Measurements from ENCODE around the gene ZNF444. TPM values are rescaled to one million over a fixed set of nuclear protein-coding genes. Genes with fewer than 3 reads are reported as not detected.

ZNF444 gene
- total RNA-seq, 1 experiment from 2014 or later: 31.7 TPM

DNA sequence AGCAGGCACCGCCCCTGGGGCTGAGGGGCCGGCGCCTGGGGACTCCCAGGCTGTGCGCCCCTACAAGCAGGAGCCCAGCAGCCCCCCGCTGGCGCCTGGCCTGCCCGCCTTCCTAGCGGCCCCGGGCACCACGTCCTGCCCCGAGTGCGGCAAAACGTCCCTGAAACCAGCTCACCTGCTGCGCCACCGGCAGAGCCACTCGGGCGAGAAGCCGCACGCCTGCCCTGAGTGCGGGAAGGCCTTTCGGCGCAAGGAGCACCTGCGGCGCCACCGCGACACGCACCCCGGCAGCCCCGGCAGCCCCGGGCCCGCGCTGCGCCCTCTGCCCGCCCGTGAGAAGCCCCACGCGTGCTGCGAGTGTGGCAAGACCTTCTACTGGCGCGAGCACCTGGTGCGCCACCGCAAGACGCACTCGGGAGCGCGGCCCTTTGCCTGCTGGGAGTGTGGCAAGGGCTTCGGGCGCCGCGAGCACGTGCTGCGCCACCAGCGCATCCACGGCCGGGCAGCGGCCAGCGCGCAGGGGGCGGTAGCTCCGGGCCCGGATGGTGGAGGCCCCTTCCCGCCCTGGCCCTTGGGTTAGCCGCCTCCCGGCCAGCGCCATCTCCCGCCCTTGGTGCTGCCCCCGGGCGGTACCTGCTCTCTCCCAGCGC lies 18.7 kb downstream of the ZNF444 start (continued):
- TF ChIP-seq, protein P1, sequence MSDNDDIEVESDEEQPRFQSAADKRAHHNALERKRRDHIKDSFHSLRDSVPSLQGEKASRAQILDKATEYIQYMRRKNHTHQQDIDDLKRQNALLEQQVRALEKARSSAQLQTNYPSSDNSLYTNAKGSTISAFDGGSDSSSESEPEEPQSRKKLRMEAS (IDR thresholded peaks at IDR 0.05): no peak
- TF ChIP-seq JUND (IDR thresholded peaks at IDR 0.05) (no peak), FOSL1 (IDR thresholded peaks at IDR 0.05; ENCODE audit: low read depth) (no peak), SP1 (IDR thresholded peaks at IDR 0.05; ENCODE audit: low read depth) (no peak), REST (IDR thresholded peaks at IDR 0.05; ENCODE audit: low read depth) (no peak), EGR1 (IDR thresholded peaks at IDR 0.05; ENCODE audit: low read depth) (no peak)

GRCh38 chr19:56161534-56161933 lies 20.4 kb downstream of the ZNF444 start:
- Histone ChIP-seq H3K9me2 (ENCODE audit: insufficient read depth) (no peaks in the 10 kb centered on the region), H3K9ac (ENCODE audit: low read length) (no peak overlapping the region), H3K4me3 (replicated peaks in 1 of 2; ENCODE audit: low read depth in 1 of 2, low read length in 2 of 2) (no peak overlapping the region), H3K27ac (ENCODE audit: low read depth, low read length) (no peak overlapping the region), H3K4me1 (ENCODE audit: control insufficient read depth in 1 of 2, insufficient read depth in 2 of 2, low read length in 2 of 2) (no peaks in the 10 kb centered on the region), H3K36me3 (ENCODE audit: control insufficient read depth in 1 of 2, insufficient read depth in 2 of 2, low read length in 2 of 2) (no peaks in the 10 kb centered on the region), H3K9me3 (ENCODE audit: control insufficient read depth in 1 of 2, insufficient read depth in 1 of 2, low read depth in 1 of 2, low read length in 2 of 2) (no peaks in the 10 kb centered on the region), H2AFZ (ENCODE audit: low read depth, low read length, poor library complexity, severe bottlenecking) (no peak overlapping the region), H3K79me2 (ENCODE audit: insufficient read depth, low read length) (no peaks in the 10 kb centered on the region), H4K20me1 (ENCODE audit: insufficient read depth) (no peaks in the 10 kb centered on the region), H3K4me2 (ENCODE audit: low read length) (no peak overlapping the region), H3K27me3 (ENCODE audit: insufficient read depth, low read length) (no peaks in the 10 kb centered on the region)
- DNase-seq (ENCODE audit: low read depth, low spot score) (no peak), ATAC-seq (no peak)
- BruUV-seq (replicated peaks): no TSS peak
- ChIA-PET POLR2A (no interaction called here), RAD21 (ENCODE audit: low non-redundant PET in 1 of 2, low total read pairs in 2 of 2, uncharacterized antibody in 2 of 2, unreplicated experiment in 2 of 2) (no interaction called here), CTCF (no interaction called here)
- intact Hi-C loops (cut with micrococcal nuclease): no loop called here
- TF ChIP-seq ELF1 (IDR thresholded peaks at IDR 0.05; ENCODE audit: borderline replicate concordance, low read depth): no peak
- no peak for TF ChIP-seq POLR2AphosphoS5 (IDR thresholded peaks at IDR 0.05; ENCODE audit: low read depth, low read length)
- no peak for TF ChIP-seq CBX3 (IDR thresholded peaks at IDR 0.05; ENCODE audit: low read depth)
- TF ChIP-seq, protein P2, sequence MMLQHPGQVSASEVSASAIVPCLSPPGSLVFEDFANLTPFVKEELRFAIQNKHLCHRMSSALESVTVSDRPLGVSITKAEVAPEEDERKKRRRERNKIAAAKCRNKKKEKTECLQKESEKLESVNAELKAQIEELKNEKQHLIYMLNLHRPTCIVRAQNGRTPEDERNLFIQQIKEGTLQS (IDR thresholded peaks at IDR 0.05): no peak
- TF ChIP-seq FOSL1 (IDR thresholded peaks at IDR 0.05; ENCODE audit: low read depth): no peak
- no peak for TF ChIP-seq REST (IDR thresholded peaks at IDR 0.05; ENCODE audit: low read depth)
- TF ChIP-seq EZH2phosphoT487 (IDR thresholded peaks at IDR 0.05; ENCODE audit: borderline replicate concordance): no peak
- TF ChIP-seq, protein P3, sequence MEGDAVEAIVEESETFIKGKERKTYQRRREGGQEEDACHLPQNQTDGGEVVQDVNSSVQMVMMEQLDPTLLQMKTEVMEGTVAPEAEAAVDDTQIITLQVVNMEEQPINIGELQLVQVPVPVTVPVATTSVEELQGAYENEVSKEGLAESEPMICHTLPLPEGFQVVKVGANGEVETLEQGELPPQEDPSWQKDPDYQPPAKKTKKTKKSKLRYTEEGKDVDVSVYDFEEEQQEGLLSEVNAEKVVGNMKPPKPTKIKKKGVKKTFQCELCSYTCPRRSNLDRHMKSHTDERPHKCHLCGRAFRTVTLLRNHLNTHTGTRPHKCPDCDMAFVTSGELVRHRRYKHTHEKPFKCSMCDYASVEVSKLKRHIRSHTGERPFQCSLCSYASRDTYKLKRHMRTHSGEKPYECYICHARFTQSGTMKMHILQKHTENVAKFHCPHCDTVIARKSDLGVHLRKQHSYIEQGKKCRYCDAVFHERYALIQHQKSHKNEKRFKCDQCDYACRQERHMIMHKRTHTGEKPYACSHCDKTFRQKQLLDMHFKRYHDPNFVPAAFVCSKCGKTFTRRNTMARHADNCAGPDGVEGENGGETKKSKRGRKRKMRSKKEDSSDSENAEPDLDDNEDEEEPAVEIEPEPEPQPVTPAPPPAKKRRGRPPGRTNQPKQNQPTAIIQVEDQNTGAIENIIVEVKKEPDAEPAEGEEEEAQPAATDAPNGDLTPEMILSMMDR (IDR thresholded peaks at IDR 0.05 in 2 of 3, conservative IDR thresholded peaks at IDR 0.05 in 1 of 3; ENCODE audit: borderline replicate concordance in 1 of 3, insufficient read depth in 1 of 3, low read depth in 2 of 3, low read length in 2 of 3): no peak
- no peak for TF ChIP-seq ZNF274 (IDR thresholded peaks at IDR 0.05; ENCODE audit: low read depth, low read length)
- TF ChIP-seq JUND (IDR thresholded peaks at IDR 0.05): no peak
- no peak for TF ChIP-seq YY1 (IDR thresholded peaks at IDR 0.05; ENCODE audit: extremely low read depth, insufficient replicate concordance, low read depth, low read length)
- TF ChIP-seq TCF7L2 (IDR thresholded peaks at IDR 0.05; ENCODE audit: borderline replicate concordance, extremely low read depth, insufficient read depth, insufficient read length): no peak
